ENCODE measurements around the gene PDE11A.
"Not testable (repeated sequence)": the region's sequence is repeated elsewhere in the genome, so short reads cannot be mapped to it uniquely, and the experiment has no call there.

The PDE11A gene

GRCh38 chr2:178008636-178009289 is 63.8 kb downstream of the PDE11A start:
- no peak for DNase-seq

GRCh38 chr2:178006710-178007109 is 65.9 kb downstream of the PDE11A start:
- DNase-seq = no peak

GRCh38 chr2:178005756-178006155 is 66.8 kb downstream of the PDE11A start:
- DNase-seq = no peak

GRCh38 chr2:178002038-178002437 is 70.5 kb downstream of the PDE11A start:
- no peak for DNase-seq

- no peak for DNase-seq
These were observed 73.6 kb downstream of the PDE11A start for GRCh38 chr2:177998996-177999395.

GRCh38 chr2:177998006-177998405 is 74.6 kb downstream of the PDE11A start:
- DNase-seq = no peak

GRCh38 chr2:177992992-177993391 is 79.6 kb downstream of the PDE11A start:
- DNase-seq = no peak

GRCh38 chr2:177989029-177989885 is 83.3 kb downstream of the PDE11A start:
- DNase-seq = no peak

- no peak for DNase-seq
These were observed 87.8 kb downstream of the PDE11A start for GRCh38 chr2:177984749-177985148.

GRCh38 chr2:177983183-177983788 is 89.3 kb downstream of the PDE11A start:
- no peak for DNase-seq

GRCh38 chr2:177972782-177973181 is 99.8 kb downstream of the PDE11A start:
- DNase-seq = no peak

- no peak for DNase-seq
These were observed 100.5 kb downstream of the PDE11A start for GRCh38 chr2:177972123-177972522.

- no peak for DNase-seq
These were observed 101.7 kb downstream of the PDE11A start for GRCh38 chr2:177970670-177971454.

- no peak for DNase-seq
These were observed 107.7 kb downstream of the PDE11A start for GRCh38 chr2:177964892-177965291.

GRCh38 chr2:177952151-177952550 is 120.4 kb downstream of the PDE11A start:
- no peak for DNase-seq

GRCh38 chr2:177947598-177947997 is 125.0 kb downstream of the PDE11A start:
- not testable (repeated sequence) for DNase-seq

- DNase-seq = not testable (repeated sequence)
These were observed 128.0 kb downstream of the PDE11A start for GRCh38 chr2:177944530-177944929.

GRCh38 chr2:177942731-177943130 is 129.8 kb downstream of the PDE11A start:
- DNase-seq = no peak

- no peak for DNase-seq
These were observed 133.4 kb downstream of the PDE11A start for GRCh38 chr2:177939211-177939610.

GRCh38 chr2:177930916-177931315 is 141.7 kb downstream of the PDE11A start:
- no peak for DNase-seq

GRCh38 chr2:177929662-177930522 is 142.7 kb downstream of the PDE11A start:
- DNase-seq = no peak

- no peak for DNase-seq
These were observed 149.3 kb downstream of the PDE11A start for GRCh38 chr2:177923323-177923722.
